ENCODE measurements around the gene UBE2QL1. TPM values are rescaled to one million over a fixed set of nuclear protein-coding genes. Genes with fewer than 3 reads are reported as not detected.

UBE2QL1 gene
- total RNA-seq, 1 experiment from 2014 or later: 2.6 TPM

DNA sequence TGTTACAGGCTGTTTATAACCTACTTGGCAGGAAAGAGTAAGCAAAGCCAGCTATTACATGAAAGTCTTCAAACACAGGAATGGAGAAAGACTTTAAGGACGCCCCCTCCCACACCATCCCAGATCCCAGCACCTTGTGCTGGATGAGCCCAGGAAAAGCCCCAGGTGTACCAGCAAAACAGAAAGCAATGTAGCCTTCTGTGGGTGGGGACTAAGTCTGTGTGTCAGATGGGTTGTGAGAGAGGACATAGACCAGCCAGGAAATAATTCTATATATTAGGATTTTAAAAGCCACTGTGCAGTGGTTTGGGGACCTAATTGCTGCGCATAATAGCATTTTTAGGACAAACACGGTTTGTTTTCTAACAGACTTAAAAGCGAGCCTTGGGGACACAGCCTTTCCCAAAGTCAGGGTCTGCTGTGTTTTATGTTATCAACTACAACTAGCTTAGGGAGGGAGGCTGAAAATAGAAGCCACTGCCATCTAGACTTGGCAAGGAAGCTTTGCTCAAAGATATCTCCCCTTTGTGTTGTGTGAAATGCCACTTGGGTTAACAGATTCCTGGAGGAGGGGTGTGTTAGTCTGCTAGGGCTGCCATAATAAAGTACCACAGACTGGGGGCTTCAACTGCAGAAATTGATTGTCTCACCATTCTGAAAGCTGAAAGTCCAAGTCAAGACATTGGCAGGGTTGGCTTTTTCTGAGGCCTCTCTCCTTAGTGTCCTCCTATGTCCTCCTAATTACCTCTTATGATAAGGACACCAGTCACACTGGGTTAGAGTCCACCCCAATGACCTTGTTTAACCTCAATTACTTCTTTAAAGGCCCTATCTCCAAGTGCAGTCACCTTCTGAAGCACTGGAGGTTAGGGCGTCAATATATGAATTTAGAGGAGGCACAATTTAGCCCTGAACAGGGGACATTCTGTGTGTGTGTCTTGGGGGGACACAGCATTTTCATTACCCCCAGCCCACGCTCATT, 17.2 kb upstream of the UBE2QL1 start:
- no TSS peak for BruUV-seq (replicated peaks)
- H3K4me3 ChIP-seq (ENCODE audit: low read depth, low read length, poor library complexity, severe bottlenecking): no peak overlapping the region
- no peaks in the 10 kb centered on the region for H3K36me3 ChIP-seq (ENCODE audit: insufficient read depth, low read length, poor library complexity, severe bottlenecking)
- TF ChIP-seq EZH2 (IDR thresholded peaks at IDR 0.05; ENCODE audit: borderline replicate concordance, low read depth, low read length, poor library complexity, severe bottlenecking) (no peak), CTCF (conservative IDR thresholded peaks at IDR 0.05; ENCODE audit: low read depth, low read length) (no peak)
- ChIA-PET CTCF (no interaction called here), POLR2A (ENCODE audit: low non-redundant PET) (no interaction called here)
- H3K4me1 ChIP-seq (ENCODE audit: insufficient read depth, low read length, poor library complexity, severe bottlenecking): no peaks in the 10 kb centered on the region
- intact Hi-C loops (cut with micrococcal nuclease; ENCODE audit: unreplicated experiment): no loop called here
- H3K27ac ChIP-seq (ENCODE audit: low read depth, low read length, poor library complexity, severe bottlenecking): no peak overlapping the region
- DNase-seq (ENCODE audit: low spot score): no peak
- no peaks in the 10 kb centered on the region for H3K9me3 ChIP-seq (ENCODE audit: low read depth, low read length, poor library complexity, severe bottlenecking)
- peaks cover 9% of the 10 kb centered on the region for H3K27me3 ChIP-seq (replicated peaks; ENCODE audit: insufficient read depth, low read depth, low read length, poor library complexity)

- Histone ChIP-seq H3K9me3 (ENCODE audit: low read depth, low read length, poor library complexity, severe bottlenecking) (no peaks in the 10 kb centered on the region), H3K36me3 (ENCODE audit: insufficient read depth, low read length, poor library complexity, severe bottlenecking) (no peaks in the 10 kb centered on the region), H3K27ac (ENCODE audit: low read depth, low read length, poor library complexity, severe bottlenecking) (no peak overlapping the region), H3K27me3 (replicated peaks; ENCODE audit: insufficient read depth, low read depth, low read length, poor library complexity) (peaks cover 9% of the 10 kb centered on the region), H3K4me3 (ENCODE audit: low read depth, low read length, poor library complexity, severe bottlenecking) (no peak overlapping the region), H3K4me1 (ENCODE audit: insufficient read depth, low read length, poor library complexity, severe bottlenecking) (no peaks in the 10 kb centered on the region)
- no peak for TF ChIP-seq CTCF (conservative IDR thresholded peaks at IDR 0.05; ENCODE audit: low read depth, low read length)
- no peak for TF ChIP-seq EZH2 (IDR thresholded peaks at IDR 0.05; ENCODE audit: borderline replicate concordance, low read depth, low read length, poor library complexity, severe bottlenecking)
- no TSS peak for BruUV-seq (replicated peaks)
- no peak for DNase-seq (ENCODE audit: low spot score)
- POLR2A ChIA-PET (ENCODE audit: low non-redundant PET): no interaction called here
- intact Hi-C loops (cut with micrococcal nuclease; ENCODE audit: unreplicated experiment): no loop called here
- CTCF ChIA-PET: no interaction called here
These were observed 16.5 kb upstream of the UBE2QL1 start for GRCh38 chr5:6432206-6432605.

- BruUV-seq (replicated peaks): no TSS peak
- H3K27ac ChIP-seq (ENCODE audit: low read depth, low read length, poor library complexity, severe bottlenecking): no peak overlapping the region
- no peaks in the 10 kb centered on the region for H3K4me1 ChIP-seq (ENCODE audit: insufficient read depth, low read length, poor library complexity, severe bottlenecking)
- intact Hi-C loops (cut with micrococcal nuclease; ENCODE audit: unreplicated experiment): no loop called here
- no peaks in the 10 kb centered on the region for H3K9me3 ChIP-seq (ENCODE audit: low read depth, low read length, poor library complexity, severe bottlenecking)
- POLR2A ChIA-PET (ENCODE audit: low non-redundant PET): no interaction called here
- DNase-seq (ENCODE audit: low spot score): no peak
- CTCF ChIA-PET: no interaction called here
- H3K36me3 ChIP-seq (ENCODE audit: insufficient read depth, low read length, poor library complexity, severe bottlenecking): no peaks in the 10 kb centered on the region
- H3K27me3 ChIP-seq (replicated peaks; ENCODE audit: insufficient read depth, low read depth, low read length, poor library complexity): peaks cover 9% of the 10 kb centered on the region
- no peak for TF ChIP-seq CTCF (conservative IDR thresholded peaks at IDR 0.05; ENCODE audit: low read depth, low read length)
- no peak for TF ChIP-seq EZH2 (IDR thresholded peaks at IDR 0.05; ENCODE audit: borderline replicate concordance, low read depth, low read length, poor library complexity, severe bottlenecking)
- H3K4me3 ChIP-seq (ENCODE audit: low read depth, low read length, poor library complexity, severe bottlenecking): no peak overlapping the region
These were observed 13.9 kb upstream of the UBE2QL1 start for GRCh38 chr5:6434731-6435130.
